DND-41 (cell line): ENCODE measurements around the gene KCNIP4.

Experiments
- ATAC-seq: fragments of 200-7000 bp; cut with Tn5 transposase; 3 replicates; pipeline ENCODE4 v1.9.1; 2021; ENCODE audit warnings: low read depth; ENCODE audit not compliant: insufficient read depth
- DNase-seq: peaks from one replicate; pipeline ENCODE4 v3.0.0-alpha.2; 2020
- H2AFZ ChIP-seq: 2 replicates; pipeline ENCODE4 v1.6.0; 2012; ENCODE audit warnings: low read depth, low read length
- H3K27ac ChIP-seq: 2 replicates; pipeline ENCODE4 v1.5.1; 2012; ENCODE audit warnings: low read length, inconsistent platforms
- H3K27me3 ChIP-seq: fragments of 200-600 bp; sonication (generic); 2 replicates; pipeline ENCODE4 v1.6.0; 2012; ENCODE audit warnings: low read length, mild to moderate bottlenecking, inconsistent platforms; ENCODE audit not compliant: insufficient read depth, poor library complexity
- H3K36me3 ChIP-seq: 2 replicates; pipeline ENCODE4 v1.5.1; 2012; ENCODE audit warnings: low read length, inconsistent platforms; ENCODE audit not compliant: insufficient read depth
- H3K4me1 ChIP-seq: 2 replicates; pipeline ENCODE4 v1.5.1; 2012; ENCODE audit warnings: mild to moderate bottlenecking, low read length; ENCODE audit not compliant: insufficient read depth
- H3K4me2 ChIP-seq: 2 replicates; pipeline ENCODE4 v1.6.0; 2012; ENCODE audit warnings: mild to moderate bottlenecking, moderate library complexity, low read length, inconsistent platforms; ENCODE audit not compliant: insufficient read depth
- H3K4me3 ChIP-seq, 2 experiments: fragments of 200-600 bp in 1 of 2; shearing (Covaris generic) in 1 of 2; 2 replicates each; pipeline ENCODE4 v1.5.1; 2012 to 2016; ENCODE audit warnings: inconsistent platforms in 2 of 2, low read length in 2 of 2, mild to moderate bottlenecking in 2 of 2, low read depth in 1 of 2, moderate library complexity in 1 of 2
- H3K79me2 ChIP-seq: 2 replicates; pipeline ENCODE4 v1.6.0; 2012; ENCODE audit warnings: low read length, inconsistent platforms; ENCODE audit not compliant: insufficient read depth
- H3K9ac ChIP-seq: 2 replicates; pipeline ENCODE4 v1.6.0; 2012; ENCODE audit warnings: low read depth, mild to moderate bottlenecking, inconsistent platforms, low read length, moderate library complexity
- H3K9me3 ChIP-seq: 2 replicates; pipeline ENCODE4 v1.5.1; 2012; ENCODE audit warnings: low read length, moderate library complexity, mild to moderate bottlenecking, inconsistent platforms; ENCODE audit not compliant: insufficient read depth, severe bottlenecking
- H4K20me1 ChIP-seq: 2 replicates; pipeline ENCODE4 v1.6.0; 2012; ENCODE audit warnings: low read length; ENCODE audit not compliant: insufficient read depth
- EZH2 ChIP-seq: IDR thresholded peaks from 3 replicates; pipeline ENCODE4 v1.6.1; 2012; ENCODE audit warnings: borderline replicate concordance, low read depth, mild to moderate bottlenecking, moderate library complexity, low read length, inconsistent platforms; ENCODE audit not compliant: severe bottlenecking
- TF ChIP-seq, protein P1 (sequence below): IDR thresholded peaks from 2 replicates; pipeline ENCODE4 v1.5.1; 2012; ENCODE audit warnings: borderline replicate concordance, low read length, moderate library complexity, mild to moderate bottlenecking; ENCODE audit not compliant: poor library complexity, severe bottlenecking; ENCODE audit errors: extremely low read depth

KCNIP4 gene

DNA sequence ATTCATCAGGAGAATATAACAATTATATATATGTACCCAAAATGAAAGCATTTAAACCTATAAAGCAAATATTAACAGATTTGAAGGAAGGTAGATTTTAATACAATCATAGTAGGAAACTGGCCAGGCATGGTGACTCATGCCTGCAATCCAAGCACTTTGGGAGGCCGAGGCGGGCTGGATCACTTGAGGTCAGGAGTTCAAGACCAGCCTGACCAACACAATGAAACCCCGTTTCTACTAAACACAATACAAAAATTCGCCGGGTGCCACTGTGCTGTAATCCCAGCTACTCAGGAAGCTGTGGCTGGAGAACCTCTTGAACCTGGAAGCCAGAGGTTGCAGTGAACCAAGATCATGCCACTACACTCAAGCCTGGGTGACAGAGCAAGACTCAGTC lies 118.3 kb downstream of the KCNIP4 start:
- ATAC-seq: no peak
- no peaks in the 10 kb centered on the region for H3K36me3 ChIP-seq
- DNase-seq: no peak

DNA sequence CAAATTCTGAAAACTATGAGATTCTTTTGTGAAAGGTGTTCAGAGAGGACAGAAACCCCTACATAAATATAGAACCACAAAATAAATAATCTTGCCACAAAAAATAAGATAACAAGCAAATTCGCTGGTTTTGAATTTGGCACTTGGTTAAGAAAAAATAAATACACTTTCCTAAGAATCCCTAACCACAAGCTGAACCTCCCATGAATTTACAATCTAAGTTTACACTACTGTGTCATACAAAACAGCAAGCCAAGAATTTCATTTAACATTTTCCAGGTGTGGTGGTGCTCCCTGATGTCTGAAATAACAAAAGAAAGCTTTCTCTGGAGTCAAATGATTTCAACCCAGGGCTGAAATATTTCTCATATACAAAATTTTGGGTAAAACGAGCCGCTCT lies 121.0 kb downstream of the KCNIP4 start:
- no peaks in the 10 kb centered on the region for H3K36me3 ChIP-seq
- H3K9me3 ChIP-seq: no peaks in the 10 kb centered on the region
- no peak overlapping the region for H3K4me3 ChIP-seq
- H3K27ac ChIP-seq: no peak overlapping the region
- no peak overlapping the region for H3K4me2 ChIP-seq
- no peak for ATAC-seq
- no peaks in the 10 kb centered on the region for H3K27me3 ChIP-seq
- H3K79me2 ChIP-seq: no peaks in the 10 kb centered on the region
- no peak for DNase-seq
- TF ChIP-seq, protein P1, sequence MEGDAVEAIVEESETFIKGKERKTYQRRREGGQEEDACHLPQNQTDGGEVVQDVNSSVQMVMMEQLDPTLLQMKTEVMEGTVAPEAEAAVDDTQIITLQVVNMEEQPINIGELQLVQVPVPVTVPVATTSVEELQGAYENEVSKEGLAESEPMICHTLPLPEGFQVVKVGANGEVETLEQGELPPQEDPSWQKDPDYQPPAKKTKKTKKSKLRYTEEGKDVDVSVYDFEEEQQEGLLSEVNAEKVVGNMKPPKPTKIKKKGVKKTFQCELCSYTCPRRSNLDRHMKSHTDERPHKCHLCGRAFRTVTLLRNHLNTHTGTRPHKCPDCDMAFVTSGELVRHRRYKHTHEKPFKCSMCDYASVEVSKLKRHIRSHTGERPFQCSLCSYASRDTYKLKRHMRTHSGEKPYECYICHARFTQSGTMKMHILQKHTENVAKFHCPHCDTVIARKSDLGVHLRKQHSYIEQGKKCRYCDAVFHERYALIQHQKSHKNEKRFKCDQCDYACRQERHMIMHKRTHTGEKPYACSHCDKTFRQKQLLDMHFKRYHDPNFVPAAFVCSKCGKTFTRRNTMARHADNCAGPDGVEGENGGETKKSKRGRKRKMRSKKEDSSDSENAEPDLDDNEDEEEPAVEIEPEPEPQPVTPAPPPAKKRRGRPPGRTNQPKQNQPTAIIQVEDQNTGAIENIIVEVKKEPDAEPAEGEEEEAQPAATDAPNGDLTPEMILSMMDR: no peak
- TF ChIP-seq EZH2: no peak
- H3K4me1 ChIP-seq: no peaks in the 10 kb centered on the region
- H4K20me1 ChIP-seq: no peaks in the 10 kb centered on the region
- no peak overlapping the region for H2AFZ ChIP-seq
- H3K9ac ChIP-seq: no peak overlapping the region

More for the DNA sequence above, 118.3 kb downstream of the KCNIP4 start:
- TF ChIP-seq EZH2: no peak
- no peaks in the 10 kb centered on the region for H3K9me3 ChIP-seq
- H4K20me1 ChIP-seq: no peaks in the 10 kb centered on the region
- no peak overlapping the region; a peak in 1 of 4 replicates for H3K4me3 ChIP-seq
- no peak overlapping the region for H3K4me2 ChIP-seq
- H3K27ac ChIP-seq: no peak overlapping the region
- no peak overlapping the region for H3K9ac ChIP-seq
- H3K4me1 ChIP-seq: no peaks in the 10 kb centered on the region
- no peak overlapping the region for H2AFZ ChIP-seq
- H3K27me3 ChIP-seq: no peaks in the 10 kb centered on the region
- H3K79me2 ChIP-seq: no peaks in the 10 kb centered on the region

- Histone ChIP-seq H2AFZ (no peak overlapping the region), H3K4me3 (no peak overlapping the region)
- no peak for ATAC-seq
Measured at GRCh38 chr4:21826071-21826470, 122.5 kb downstream of the KCNIP4 start.

GRCh38 chr4:21819086-21819485 lies 129.5 kb downstream of the KCNIP4 start:
- no peaks in the 10 kb centered on the region for H4K20me1 ChIP-seq
- no peak for ATAC-seq
- no peak for DNase-seq
- H2AFZ ChIP-seq: no peak overlapping the region
- no peaks in the 10 kb centered on the region for H3K79me2 ChIP-seq
- no peak for TF ChIP-seq EZH2
- TF ChIP-seq, protein P1: no peak
- H3K9ac ChIP-seq: no peak overlapping the region
- H3K27ac ChIP-seq: no peak overlapping the region
- H3K4me3 ChIP-seq: no peak overlapping the region
- no peak overlapping the region for H3K4me2 ChIP-seq
- H3K9me3 ChIP-seq: peaks cover 9% of the 10 kb centered on the region
- H3K27me3 ChIP-seq: no peaks in the 10 kb centered on the region
- H3K36me3 ChIP-seq: no peaks in the 10 kb centered on the region
- no peaks in the 10 kb centered on the region for H3K4me1 ChIP-seq

More at GRCh38 chr4:21826071-21826470, 122.5 kb downstream of the KCNIP4 start:
- no peaks in the 10 kb centered on the region for H3K79me2 ChIP-seq
- no peak overlapping the region for H3K4me2 ChIP-seq
- no peaks in the 10 kb centered on the region for H3K9me3 ChIP-seq
- no peak overlapping the region for H3K9ac ChIP-seq
- no peaks in the 10 kb centered on the region for H3K4me1 ChIP-seq
- no peaks in the 10 kb centered on the region for H3K36me3 ChIP-seq
- H4K20me1 ChIP-seq: no peaks in the 10 kb centered on the region
- TF ChIP-seq, protein P1: no peak
- no peak for TF ChIP-seq EZH2
- no peak overlapping the region for H3K27ac ChIP-seq
- DNase-seq: no peak
- H3K27me3 ChIP-seq: no peaks in the 10 kb centered on the region
